ENCODE measurements around the gene BLOC1S5.
"Not testable (repeated sequence)": the region's sequence is repeated elsewhere in the genome, so short reads cannot be mapped to it uniquely, and the experiment has no call there.

Gene BLOC1S5

GRCh38 chr6:8080362-8081151, 16.4 kb upstream of the BLOC1S5 start:
- DNase-seq, result no peak

- no peak for DNase-seq
Measured at GRCh38 chr6:8079126-8079525, 14.9 kb upstream of the BLOC1S5 start.

- no peak for DNase-seq
Measured at GRCh38 chr6:8077991-8078390, 13.8 kb upstream of the BLOC1S5 start.

GRCh38 chr6:8075704-8076103, 11.5 kb upstream of the BLOC1S5 start:
- no peak for DNase-seq

GRCh38 chr6:8075185-8075584, 11.0 kb upstream of the BLOC1S5 start:
- no peak for DNase-seq

GRCh38 chr6:8074213-8074612, 10.0 kb upstream of the BLOC1S5 start:
- no peak for DNase-seq

- DNase-seq, result no peak
Measured at GRCh38 chr6:8073758-8074157, 9.6 kb upstream of the BLOC1S5 start.

- DNase-seq, result no peak
Measured at GRCh38 chr6:8070718-8071117, 6.5 kb upstream of the BLOC1S5 start.

- no peak for DNase-seq
Measured at GRCh38 chr6:8069631-8070284, 5.6 kb upstream of the BLOC1S5 start.

- DNase-seq, result no peak
Measured at GRCh38 chr6:8069151-8069550, 5.0 kb upstream of the BLOC1S5 start.

GRCh38 chr6:8066108-8066507, 1.9 kb upstream of the BLOC1S5 start:
- no peak for DNase-seq

GRCh38 chr6:8065519-8065911, 1.3 kb upstream of the BLOC1S5 start:
- peak; percentile 50 for DNase-seq

GRCh38 chr6:8064638-8065518, 689 bp upstream of the BLOC1S5 start:
- no peak for DNase-seq

GRCh38 chr6:8061736-8062135, 2.5 kb downstream of the BLOC1S5 start:
- DNase-seq, result no peak

GRCh38 chr6:8060346-8060745, 3.8 kb downstream of the BLOC1S5 start:
- DNase-seq, result no peak

GRCh38 chr6:8059129-8059528, 5.1 kb downstream of the BLOC1S5 start:
- no peak for DNase-seq

GRCh38 chr6:8057793-8058192, 6.4 kb downstream of the BLOC1S5 start:
- no peak for DNase-seq

GRCh38 chr6:8057263-8057662, 6.9 kb downstream of the BLOC1S5 start:
- no peak for DNase-seq

GRCh38 chr6:8054276-8054675, 9.9 kb downstream of the BLOC1S5 start:
- no peak for DNase-seq

- DNase-seq, result no peak
Measured at GRCh38 chr6:8047541-8048292, 16.5 kb downstream of the BLOC1S5 start.

GRCh38 chr6:8045769-8046168, 18.4 kb downstream of the BLOC1S5 start:
- DNase-seq, result not testable (repeated sequence)

- DNase-seq, result no peak
Measured at GRCh38 chr6:8043221-8043620, 21.0 kb downstream of the BLOC1S5 start.

Data from activated CD4-positive, CD25-positive, alpha-beta regulatory T cell treated with anti-CD3 and anti-CD28 coated beads, Interleukin-2, amount 50 U/mL, for 72 hours (primary cell).